ENCODE measurements around the gene IGSF8. TPM values are rescaled to one million over a fixed set of nuclear protein-coding genes. Genes with fewer than 3 reads are reported as not detected.

IGSF8 gene
- total and polyA plus RNA-seq, 2 of the 8 experiments (the other 6 are each of a cell fraction or from before 2014, with no cell fraction given): 69.6 to 132 TPM

- TF ChIP-seq, protein P1, sequence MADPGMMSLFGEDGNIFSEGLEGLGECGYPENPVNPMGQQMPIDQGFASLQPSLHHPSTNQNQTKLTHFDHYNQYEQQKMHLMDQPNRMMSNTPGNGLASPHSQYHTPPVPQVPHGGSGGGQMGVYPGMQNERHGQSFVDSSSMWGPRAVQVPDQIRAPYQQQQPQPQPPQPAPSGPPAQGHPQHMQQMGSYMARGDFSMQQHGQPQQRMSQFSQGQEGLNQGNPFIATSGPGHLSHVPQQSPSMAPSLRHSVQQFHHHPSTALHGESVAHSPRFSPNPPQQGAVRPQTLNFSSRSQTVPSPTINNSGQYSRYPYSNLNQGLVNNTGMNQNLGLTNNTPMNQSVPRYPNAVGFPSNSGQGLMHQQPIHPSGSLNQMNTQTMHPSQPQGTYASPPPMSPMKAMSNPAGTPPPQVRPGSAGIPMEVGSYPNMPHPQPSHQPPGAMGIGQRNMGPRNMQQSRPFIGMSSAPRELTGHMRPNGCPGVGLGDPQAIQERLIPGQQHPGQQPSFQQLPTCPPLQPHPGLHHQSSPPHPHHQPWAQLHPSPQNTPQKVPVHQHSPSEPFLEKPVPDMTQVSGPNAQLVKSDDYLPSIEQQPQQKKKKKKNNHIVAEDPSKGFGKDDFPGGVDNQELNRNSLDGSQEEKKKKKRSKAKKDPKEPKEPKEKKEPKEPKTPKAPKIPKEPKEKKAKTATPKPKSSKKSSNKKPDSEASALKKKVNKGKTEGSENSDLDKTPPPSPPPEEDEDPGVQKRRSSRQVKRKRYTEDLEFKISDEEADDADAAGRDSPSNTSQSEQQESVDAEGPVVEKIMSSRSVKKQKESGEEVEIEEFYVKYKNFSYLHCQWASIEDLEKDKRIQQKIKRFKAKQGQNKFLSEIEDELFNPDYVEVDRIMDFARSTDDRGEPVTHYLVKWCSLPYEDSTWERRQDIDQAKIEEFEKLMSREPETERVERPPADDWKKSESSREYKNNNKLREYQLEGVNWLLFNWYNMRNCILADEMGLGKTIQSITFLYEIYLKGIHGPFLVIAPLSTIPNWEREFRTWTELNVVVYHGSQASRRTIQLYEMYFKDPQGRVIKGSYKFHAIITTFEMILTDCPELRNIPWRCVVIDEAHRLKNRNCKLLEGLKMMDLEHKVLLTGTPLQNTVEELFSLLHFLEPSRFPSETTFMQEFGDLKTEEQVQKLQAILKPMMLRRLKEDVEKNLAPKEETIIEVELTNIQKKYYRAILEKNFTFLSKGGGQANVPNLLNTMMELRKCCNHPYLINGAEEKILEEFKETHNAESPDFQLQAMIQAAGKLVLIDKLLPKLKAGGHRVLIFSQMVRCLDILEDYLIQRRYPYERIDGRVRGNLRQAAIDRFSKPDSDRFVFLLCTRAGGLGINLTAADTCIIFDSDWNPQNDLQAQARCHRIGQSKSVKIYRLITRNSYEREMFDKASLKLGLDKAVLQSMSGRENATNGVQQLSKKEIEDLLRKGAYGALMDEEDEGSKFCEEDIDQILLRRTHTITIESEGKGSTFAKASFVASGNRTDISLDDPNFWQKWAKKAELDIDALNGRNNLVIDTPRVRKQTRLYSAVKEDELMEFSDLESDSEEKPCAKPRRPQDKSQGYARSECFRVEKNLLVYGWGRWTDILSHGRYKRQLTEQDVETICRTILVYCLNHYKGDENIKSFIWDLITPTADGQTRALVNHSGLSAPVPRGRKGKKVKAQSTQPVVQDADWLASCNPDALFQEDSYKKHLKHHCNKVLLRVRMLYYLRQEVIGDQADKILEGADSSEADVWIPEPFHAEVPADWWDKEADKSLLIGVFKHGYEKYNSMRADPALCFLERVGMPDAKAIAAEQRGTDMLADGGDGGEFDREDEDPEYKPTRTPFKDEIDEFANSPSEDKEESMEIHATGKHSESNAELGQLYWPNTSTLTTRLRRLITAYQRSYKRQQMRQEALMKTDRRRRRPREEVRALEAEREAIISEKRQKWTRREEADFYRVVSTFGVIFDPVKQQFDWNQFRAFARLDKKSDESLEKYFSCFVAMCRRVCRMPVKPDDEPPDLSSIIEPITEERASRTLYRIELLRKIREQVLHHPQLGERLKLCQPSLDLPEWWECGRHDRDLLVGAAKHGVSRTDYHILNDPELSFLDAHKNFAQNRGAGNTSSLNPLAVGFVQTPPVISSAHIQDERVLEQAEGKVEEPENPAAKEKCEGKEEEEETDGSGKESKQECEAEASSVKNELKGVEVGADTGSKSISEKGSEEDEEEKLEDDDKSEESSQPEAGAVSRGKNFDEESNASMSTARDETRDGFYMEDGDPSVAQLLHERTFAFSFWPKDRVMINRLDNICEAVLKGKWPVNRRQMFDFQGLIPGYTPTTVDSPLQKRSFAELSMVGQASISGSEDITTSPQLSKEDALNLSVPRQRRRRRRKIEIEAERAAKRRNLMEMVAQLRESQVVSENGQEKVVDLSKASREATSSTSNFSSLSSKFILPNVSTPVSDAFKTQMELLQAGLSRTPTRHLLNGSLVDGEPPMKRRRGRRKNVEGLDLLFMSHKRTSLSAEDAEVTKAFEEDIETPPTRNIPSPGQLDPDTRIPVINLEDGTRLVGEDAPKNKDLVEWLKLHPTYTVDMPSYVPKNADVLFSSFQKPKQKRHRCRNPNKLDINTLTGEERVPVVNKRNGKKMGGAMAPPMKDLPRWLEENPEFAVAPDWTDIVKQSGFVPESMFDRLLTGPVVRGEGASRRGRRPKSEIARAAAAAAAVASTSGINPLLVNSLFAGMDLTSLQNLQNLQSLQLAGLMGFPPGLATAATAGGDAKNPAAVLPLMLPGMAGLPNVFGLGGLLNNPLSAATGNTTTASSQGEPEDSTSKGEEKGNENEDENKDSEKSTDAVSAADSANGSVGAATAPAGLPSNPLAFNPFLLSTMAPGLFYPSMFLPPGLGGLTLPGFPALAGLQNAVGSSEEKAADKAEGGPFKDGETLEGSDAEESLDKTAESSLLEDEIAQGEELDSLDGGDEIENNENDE (IDR thresholded peaks at IDR 0.05; ENCODE audit: insufficient replicate concordance, low read length): no peak
- TF ChIP-seq SP2 (IDR thresholded peaks at IDR 0.05; ENCODE audit: low read length) (no peak), SRF (IDR thresholded peaks at IDR 0.05; ENCODE audit: low read depth, low read length) (no peak), ASH2L (IDR thresholded peaks at IDR 0.05; ENCODE audit: low read length) (no peak), NRF1 (IDR thresholded peaks at IDR 0.05; ENCODE audit: low read depth, low read length) (no peak), GABPA (IDR thresholded peaks at IDR 0.05; ENCODE audit: borderline replicate concordance, insufficient read depth, low read length) (no peak)
These were observed 45.5 kb downstream of the IGSF8 start (continued) for GRCh38 chr1:160052936-160053335.

All from H1 (cell line).